HG03064 (cell line): Measurements from ENCODE around the gene FNBP1.

Source experiments
- ATAC-seq: cut with Tn5 transposase; IDR thresholded peaks from one replicate; pipeline ENCODE4 v1.9.1; 2021; ENCODE audit warnings: low read depth; ENCODE audit not compliant: unreplicated experiment

FNBP1 gene

DNA sequence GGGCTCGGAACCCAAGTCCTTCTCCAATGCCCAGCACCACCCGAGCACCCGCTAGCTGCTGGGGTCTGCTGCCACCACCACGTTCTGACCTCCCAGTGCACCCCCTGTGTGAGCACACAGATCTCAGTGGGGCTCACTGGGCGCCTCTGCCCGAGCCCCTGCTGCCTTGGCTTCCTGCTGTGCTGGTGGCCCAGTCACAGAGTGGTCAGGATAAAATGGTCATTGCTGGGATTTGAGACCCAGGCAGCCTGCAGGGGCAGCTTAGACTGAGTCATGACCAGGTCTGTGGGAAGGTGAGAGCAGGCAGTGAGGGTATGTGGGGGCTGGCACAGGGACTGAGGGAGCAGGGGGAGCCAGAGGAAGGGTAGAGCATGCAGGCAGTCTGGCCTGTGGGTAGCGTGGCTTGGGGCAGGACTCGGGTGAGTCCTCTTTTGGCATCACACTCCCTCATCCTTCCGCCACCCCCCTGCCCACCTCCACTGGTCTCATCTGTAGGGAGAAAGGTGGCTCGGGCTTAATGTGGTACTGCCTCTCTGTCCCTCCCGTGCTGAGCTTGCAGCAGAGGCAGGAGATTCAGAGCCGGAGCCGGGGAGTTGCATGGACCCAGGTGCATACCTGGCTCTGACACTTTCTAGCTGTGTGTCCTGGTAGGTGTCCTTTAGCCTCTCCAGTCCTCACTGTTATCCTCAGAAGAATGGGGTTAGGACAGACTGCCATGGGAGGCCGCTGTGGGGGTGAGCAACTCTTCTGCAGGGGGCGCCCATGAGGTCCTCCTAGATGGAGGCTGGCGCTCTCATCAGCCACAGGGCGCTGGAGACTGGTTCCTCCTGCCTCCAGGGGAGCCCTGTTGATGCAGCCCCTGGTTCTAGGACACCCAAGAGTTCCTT, 175.6 kb downstream of the FNBP1 start:
- ATAC-seq, result no peak

DNA sequence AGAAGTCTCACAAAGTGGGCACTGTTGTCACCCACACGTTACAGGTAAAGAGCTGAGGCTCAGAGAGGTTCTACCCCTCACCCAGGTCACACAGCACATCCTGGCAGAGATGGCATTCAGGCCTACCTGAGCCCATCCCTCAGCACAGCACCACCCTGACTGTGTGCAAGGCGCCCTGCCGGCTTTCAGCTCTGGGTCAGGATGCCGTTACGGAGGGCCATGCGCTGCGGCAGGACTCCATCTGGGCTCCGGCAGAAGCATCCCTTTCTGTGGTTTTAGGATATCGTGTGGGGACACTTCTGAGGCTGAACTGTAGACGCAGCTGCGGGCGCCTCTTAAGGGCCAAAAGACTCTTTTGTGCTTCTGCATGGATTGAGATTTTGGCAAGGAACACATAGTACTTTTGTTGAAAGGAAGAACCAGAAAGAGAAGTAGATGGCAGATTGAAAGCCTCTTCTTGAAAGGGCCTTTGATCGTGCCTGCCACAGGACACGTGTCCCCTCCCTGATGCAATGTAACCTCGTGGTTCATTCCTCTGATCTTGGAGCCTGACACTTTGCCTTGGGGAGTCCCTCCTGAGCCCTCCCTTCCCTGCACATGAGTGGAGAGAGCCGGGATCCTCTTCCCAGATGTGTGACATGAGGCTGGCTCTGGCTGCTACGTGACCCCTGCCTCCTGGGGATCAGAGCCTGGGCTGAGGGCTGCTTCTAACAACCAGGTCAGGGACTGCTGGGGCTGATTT, 176.4 kb downstream of the FNBP1 start:
- ATAC-seq, result no peak

DNA sequence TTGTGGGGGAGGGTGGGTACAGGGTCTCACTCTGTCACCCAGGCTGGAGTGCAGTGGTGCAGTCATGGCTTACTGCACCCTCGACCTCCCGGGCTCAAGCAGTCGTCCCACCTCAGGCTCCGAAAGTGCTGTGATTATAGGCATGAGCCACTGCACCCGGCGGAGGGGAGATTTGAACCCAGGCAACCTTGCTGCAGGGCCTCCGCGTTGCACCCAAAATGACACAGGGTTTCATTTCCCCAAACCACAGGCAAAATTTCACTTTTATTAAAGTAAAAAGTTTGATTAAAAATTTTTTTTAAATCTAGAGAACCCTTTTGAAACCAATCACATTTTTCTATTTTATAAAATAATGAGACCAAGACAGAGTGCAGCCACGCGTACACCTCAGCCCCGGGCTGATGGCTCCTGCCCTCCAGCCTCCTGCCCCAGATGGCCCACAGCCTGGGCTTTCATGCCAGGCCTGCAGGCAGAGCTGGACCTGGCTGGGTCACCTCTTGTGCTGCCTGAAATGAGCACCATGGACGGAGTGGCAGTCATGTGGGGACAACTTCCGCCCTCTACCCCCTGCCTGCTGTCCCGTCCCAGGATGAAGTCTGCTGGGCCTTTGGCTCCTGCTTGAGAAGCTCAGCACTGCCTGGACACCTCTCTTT, 177.2 kb downstream of the FNBP1 start:
- ATAC-seq, result no peak

DNA sequence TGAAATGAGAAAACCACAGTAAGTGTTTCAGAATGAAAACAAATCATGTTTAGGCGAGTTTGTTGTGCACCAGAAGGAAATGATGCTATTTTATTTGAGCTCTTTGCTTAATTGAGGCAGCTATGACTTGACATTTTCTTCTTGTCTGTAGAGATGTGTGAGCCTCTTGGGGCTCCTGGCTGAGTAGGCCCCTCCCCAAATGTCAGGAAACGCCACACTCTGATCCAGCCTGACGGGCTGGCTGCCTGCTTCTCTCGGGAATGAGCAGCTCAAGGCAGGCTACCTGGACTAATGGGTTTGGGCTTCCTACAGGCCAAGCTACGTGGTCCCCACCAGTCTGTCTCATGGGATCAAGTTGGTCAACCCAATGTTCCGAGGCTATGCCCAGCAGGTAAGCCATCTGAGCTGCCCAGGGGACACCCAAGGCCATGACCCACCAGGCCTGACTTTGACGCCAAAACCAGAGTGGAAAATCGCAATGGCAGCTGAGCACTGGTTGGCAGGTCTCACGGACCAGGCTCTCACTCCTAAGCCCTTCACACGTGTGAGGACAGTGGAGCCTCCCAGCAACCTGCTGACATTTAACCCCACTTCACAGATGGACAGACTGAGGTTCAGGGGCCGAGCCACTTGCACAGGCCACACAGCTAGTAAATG, 177.9 kb downstream of the FNBP1 start:
- ATAC-seq, result no peak

DNA sequence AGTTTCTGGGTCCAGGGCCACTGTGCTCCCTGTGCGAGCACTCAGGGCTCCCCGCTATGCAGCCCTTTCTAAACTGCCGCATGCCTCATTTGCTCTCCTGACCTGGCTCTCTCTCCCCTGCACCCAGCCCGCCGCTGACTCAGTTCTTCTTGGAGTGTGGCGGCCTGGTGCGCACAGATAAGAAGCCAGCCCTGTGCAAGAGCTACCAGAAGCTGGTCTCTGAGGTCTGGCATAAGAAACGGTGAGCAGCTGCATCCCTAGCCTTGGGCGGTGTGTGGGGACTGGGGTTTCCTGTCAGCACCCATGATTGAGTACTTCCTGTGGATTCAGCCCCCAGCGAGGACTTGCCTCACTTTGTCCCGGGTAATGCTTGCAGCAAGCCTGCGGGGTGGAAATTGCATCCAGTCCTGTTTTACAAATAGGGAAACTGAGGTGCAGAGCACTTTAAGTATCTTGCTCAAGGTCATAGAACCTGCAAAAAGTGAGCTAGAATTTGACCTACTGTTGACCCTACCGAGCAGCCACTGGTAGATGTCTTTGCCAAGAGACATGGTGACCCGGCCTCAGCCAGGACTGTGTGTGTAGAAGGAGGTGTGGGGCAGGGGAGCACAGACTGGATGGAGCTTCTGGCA, 179.8 kb downstream of the FNBP1 start:
- no peak for ATAC-seq

DNA sequence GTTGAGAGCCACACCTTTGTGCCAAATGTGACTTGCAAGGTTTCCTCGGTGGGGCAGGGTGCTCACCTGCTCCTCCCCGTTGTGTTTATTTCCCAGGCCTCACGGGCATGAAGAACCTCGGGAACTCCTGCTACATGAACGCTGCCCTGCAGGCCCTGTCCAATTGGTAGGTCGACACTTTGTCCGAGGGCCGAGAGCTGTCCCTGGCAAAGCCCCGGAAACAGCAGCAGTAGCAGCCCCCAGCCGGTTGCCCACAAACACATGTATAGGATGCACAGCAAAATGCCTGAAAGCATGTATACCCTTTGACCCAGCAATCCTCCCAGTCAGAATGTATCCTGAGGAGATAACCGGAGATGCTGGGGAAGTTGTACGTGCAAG, 181.6 kb downstream of the FNBP1 start:
- no peak for ATAC-seq

DNA sequence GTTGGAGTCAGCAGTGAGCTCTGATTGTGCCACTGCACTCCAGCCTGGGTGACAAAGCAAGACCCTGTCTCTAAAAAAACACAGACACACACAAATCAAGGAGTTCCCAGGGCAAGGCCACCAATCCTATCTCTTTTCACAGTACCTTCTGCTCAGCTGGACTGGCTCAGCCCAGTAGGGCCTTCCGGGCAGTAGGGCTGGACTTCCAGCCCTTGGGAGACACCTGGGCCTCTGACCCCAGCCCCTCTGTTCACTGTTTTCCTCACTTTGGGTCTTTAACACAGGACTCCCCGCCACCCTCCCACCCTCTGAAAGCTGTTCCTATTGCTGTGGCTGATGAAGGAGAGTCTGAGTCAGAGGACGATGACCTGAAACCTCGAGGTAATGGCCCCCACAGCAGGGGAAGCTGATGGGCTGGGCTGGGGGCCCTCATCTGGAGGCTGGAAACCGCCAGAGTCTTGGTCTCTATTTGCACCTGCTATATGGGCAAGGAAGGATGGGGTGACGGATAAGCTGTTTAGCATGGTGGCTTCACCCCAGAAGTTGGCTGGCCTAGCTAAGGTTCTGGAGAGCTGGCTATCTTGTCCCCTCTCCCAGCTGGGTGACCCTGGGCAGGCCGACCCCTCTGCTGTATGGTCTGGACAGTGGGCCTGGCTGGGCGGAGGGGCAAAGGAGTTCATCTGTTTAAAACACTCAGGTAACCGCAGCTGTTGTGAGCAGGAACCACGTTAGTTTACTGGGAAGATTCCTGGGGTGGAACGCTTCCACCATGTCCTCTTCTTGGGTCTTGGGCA, 182.1 kb downstream of the FNBP1 start:
- no peak for ATAC-seq

DNA sequence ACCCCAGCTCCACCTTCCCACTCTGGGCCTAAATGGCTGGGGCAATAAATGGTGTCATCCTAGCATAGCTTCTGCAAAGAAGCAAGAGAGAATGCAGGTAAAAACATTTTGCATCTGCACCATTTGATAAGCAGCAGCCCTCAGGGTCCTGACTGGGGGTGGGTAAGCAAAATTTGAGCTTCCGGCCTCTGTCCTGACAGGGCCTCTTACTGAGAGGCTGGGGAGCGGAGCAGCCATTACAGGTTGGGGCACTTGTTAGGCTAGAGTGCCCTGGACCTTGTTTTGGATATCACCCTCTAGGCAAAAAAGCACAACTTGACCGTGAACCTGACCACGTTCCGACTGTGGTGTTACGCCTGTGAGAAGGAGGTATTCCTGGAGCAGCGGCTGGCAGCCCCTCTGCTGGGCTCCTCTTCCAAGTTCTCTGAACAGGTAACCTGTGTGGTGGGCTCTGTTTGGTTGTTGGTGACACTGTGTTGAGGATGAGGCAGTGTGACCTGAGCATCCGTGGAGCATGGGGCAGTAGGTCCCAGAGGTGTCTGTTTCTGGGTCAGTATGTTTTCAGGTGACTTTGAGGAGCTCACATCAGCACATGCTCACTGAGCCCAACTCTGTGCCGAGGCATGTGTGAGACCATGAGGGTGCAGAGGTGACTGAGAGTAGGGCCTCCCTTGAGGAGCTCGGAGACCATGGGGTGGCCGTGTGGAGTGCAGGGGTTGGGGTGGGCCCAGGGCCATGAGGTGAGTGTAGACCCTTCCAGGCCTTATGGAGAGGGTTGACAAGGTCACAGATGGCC, 184.6 kb downstream of the FNBP1 start:
- no peak for ATAC-seq

DNA sequence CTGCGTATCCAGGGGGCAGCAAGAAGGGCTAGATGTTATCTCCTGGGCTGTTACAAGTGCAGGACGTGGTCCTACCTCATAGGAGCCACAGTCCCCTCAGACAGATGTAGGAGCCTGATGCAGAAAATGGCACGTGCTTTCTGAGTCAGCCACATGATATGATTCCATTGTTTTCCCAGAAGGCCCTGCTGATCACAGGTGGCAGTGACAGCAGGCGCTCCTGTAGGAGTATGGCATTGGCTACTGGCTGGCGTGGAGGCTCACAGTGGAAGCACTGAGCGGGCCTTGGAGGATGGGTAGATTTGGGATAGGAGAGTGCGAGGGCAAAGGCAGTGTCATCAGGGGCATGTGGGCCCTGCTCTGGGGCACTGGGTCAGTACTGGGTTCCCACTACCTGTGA, 185.8 kb downstream of the FNBP1 start:
- no peak for ATAC-seq

DNA sequence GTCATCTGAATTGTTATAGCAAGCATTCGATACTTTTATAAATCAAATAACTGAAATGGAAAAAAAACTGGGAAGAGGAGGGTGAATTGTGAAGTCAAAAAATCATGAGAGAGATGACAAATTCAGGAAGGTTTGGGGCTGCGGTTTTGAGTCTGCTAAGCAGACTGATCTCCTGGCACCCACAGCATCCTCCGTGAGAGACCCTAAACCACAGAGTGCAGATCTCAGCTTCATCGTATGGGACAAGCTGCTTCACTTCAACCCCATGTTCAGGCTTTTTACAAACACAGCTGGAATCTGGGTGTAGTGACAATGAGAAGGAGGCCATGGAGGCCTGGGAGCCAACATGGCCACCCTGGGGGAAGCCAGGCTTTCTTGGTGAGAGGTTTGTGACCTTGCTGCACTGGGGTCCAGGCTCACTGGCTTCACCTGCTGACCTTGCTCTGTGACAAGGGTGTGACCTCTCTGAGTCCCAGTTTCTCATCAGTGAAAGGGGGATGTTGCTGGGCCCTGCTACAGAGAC, 188.3 kb downstream of the FNBP1 start:
- no peak for ATAC-seq

DNA sequence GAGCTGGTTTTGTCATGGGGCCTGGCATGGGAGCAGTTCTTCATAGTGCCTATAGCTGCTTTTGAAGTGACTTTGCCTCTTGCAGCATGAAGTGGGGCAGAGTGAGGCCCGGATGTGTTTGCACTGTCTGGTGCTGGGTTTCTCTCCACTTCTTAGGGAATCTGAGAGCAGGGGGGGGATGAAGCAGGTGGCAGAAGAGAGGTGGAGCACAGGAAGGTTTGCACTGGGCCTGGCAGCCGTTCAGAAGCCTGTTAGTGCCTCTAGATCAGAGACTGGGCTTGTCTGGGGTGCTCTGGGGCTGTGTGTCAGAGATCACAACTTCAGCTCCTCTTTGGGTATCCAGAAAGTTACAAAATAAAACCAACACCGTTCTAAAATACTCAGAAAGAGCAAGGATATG, 189.4 kb downstream of the FNBP1 start:
- no peak for ATAC-seq

DNA sequence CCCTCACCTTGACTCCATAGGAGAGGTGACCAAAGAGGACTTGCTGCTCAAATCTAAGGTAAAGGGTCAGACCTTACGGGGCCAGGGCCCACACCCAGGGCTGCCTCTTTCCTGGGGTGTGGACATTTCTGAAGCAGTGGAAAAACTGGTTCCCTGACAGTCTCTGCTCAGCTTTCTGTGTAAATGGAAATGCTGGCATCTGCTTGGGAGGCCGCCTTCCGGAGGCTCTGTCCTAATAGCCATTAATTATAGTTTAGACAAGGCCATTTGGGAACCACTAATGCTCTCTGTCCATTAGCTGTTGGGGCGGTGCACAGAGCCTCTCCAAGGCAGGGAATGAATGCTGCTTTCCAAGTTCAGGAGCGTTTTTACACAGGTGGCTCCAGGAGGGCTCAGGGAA, 190.4 kb downstream of the FNBP1 start:
- ATAC-seq, result no peak

DNA sequence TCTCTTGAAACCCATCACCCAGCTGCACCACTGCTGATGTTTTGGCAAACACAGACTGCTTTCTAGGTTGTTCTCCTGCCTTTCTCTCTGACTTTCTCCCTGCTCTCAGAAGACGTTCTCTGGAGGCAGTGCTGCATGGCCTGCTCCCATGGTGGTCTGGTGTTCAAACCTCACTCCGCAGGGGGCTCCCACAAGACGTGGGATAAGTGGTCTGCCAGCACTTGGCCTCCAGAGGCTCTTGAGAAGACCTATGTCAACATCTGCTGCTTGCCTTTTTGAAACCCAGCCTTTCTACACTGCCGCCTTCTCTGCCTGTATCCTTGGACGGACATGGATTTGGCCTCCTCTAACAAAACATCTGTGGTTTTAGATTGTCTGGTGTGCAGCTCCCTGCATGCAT, 191.2 kb downstream of the FNBP1 start:
- ATAC-seq, result no peak

DNA sequence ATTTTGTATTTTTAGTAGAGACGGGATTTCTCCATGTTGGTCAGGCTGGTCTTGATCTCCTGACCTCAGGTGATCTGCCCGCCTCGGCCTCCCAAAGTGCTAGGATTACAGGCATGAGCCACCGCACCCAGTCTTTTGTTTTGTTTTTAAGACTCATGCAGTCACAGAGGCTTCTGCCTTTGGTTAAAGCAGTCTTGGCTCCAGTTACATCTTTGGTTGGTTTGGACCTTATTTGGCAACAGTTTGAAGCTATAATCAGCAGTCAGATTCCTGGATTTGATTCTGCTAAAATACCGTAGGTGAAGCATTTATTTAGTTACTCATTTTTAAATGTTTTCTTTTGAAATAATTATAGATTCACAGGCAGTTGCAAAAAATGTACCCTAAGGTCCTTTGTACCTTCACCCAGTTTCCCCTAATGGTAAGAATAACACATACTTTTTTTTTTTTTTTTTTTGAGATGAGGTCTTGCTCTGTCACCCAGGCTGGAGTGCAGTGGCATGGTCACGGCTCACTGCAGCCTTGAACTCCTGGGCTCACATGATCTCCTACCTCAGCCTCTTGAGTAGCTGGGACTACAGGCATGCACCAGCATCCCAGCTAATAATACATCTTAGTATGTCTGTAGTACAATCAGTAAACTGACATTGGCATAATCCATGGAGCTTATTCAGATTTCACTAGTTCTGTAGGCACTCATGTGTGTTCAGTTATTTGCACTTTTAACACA, 192.0 kb downstream of the FNBP1 start:
- ATAC-seq, result no peak

DNA sequence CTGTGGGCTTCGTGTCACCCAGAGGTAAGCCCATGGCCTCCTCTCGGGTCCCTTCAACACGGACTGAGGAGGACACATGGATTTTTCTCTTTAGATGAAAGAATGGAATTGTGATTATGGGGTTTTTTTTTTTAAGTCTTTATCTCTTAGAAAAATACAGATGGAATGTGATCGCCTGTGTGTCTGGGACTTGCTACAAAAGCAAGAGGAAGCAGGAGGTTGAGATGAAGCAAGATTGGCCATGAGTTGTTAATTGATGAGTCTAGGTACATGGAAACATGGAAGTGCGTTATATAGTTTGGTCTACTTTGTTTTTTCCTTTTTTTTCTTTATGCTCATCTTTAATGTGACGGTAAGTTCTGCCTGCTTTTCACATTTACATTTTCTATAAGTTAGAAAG, 193.1 kb downstream of the FNBP1 start:
- ATAC-seq, result no peak

DNA sequence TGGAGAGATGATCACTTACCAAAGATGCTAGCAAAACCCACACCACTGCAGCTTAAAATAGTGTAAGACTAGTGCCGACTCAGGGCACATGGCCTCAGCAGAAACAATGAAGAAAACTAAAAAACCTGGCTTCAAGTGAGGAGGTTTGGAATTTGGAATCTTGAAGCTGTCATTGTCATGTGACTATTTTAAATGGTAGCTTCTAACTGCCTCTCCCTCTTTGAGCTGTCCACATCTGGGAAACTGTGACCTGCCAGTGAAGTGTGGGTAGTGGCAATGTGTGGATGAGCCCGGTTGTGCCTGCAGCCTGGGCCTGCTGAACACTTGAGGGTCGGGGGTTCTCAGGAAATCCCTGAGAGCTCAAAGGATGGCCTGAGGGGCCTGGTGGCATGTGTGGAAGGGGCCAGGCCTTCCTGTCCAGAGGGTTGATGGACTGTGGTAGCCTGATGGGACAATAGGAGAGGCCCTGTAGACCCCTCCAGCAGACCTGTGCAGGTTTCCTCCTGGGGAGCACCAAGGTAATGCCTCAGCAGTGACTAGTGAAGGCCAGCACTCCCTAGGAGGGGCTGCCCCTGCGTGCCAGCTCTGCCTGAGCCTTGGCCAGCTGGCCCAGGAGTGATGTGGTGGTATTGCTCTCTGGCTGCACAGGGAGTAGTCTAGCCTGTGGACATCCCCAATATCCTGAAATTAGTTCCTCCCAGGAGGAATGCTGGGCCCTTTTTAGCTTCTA, 194.1 kb downstream of the FNBP1 start:
- no peak for ATAC-seq

DNA sequence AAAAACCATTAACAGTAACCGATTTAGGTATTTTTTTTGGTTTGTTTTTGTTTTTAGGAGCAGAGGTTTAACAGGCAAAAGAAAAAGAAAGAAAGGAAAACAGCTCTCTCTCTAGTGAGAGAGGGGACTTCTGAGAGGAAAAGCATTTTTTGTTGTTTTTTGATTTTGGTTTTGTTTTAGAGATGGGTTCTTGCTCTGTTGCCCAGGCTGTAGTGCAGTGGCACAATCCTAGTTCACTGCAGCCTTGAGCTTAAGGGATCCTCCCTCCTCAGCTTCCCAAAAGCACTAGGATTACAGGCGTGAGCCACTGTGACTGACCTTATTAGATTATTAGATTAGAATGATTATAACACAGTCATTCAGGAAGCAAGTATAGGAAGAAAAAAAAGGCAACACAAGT, 197.6 kb downstream of the FNBP1 start:
- no peak for ATAC-seq
